Hippocampal formation (tissue), 2 donors: ENCODE measurements around the gene LONP1.
"Not testable (repeated sequence)": the region's sequence is repeated elsewhere in the genome, so short reads cannot be mapped to it uniquely, and the experiment has no call there.

Experiments used
- DNase-seq, 2 donors: peaks; one replicate each; lab custom pipeline; 2025; lab: John Stamatoyannopoulos, UW

The LONP1 gene

DNA sequence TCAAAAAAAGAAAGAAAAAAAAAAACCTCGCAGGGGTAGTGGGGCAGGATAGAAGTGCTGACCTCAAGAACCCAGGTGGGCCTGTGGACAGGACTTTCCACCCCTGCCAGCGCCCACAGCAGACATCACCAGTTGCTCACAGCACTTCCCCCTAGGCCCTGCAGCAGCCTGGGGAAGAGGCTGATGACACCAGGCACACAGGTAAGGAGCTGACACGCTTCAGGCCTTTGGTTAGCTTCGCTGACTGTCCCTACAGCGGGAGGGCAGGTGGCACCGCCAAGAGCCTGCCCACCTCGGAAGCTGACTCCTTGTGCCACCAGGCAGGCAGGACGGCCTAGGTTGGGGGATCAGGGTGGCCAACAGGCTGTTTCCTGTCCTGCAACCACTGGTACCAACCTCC, 8.9 kb downstream of the LONP1 start:
- no peak for DNase-seq

DNA sequence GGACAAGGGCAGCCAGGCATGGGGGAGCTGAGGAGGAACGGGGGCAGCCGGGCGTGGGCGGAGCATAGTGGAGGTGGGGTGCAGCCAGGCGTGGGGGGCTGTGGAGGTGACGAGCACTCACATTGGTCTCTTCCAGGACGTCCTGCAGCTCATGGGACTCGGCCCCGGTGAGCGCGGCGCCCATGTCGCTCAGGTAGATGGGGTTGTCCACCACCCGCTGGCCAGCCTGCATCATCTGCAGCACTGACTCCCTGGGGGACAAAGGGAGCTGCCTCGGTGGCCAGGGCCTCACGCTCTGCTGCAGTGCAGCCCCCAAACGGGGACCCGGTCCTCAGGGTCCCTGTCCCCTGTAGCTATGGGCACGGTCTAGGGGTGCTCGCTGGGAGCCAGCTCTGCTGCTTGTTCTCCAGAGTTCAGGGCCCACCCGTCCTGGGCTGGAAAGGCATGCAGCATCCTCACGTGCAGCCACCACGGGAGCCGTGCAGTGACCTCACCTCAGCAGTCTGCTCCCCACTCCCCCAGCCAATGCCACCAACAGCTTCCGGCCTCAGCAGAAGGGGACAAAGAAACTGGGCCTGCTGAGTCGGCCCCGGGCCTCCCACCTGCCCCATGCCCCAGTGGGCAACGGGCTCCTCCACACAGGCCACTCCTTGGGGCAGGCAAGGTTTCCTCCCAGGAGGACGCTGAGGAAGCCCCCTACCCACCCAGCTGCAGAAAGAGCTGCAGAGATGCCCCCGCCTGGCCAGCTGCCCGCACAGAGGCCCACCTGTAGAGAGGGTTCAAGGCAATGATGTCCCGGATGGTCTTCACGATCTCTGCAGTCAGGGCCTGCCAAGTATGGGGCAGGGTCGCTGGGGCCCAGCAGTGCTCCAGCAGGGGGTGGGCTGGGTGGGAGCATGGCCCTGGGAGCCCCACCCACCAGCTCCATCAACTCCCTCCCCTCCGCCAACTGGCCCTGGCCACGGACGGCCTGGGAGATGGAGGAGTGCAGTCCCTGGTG, 12.1 kb downstream of the LONP1 start:
- DNase-seq: no peak

DNA sequence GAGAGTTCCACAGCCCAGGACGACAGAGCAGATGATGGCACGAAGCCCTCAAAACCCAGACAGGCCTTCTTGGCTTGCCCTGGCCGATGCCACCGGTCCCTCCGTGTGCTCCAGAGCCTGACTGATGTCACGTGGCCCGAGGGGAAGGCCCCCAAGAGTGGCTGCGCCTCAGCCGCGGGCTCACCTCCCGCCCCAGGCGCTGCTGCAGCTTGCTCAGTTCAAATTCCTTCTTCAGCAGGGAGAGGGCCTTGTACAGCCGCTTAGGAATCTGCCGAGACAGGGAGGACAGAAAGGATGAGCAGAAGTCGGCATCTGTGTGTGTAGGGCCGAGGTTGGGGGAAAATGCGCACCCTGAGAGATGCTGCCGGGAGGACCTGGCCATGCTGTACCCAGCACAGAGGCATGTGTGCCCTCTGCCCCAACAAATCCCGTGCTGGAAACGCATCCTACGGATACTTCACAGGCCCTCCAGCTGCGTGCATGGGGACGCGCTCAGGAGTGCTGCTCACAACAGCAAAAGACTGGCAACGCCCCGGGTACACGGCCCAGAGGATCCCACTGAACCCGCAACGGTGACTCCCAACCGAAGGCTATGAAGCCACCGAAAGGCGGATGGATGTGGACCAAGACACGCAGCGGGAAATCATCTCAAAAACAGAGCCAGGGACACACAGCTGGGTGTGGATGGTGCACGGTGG, 12.9 kb downstream of the LONP1 start:
- no peak for DNase-seq

DNA sequence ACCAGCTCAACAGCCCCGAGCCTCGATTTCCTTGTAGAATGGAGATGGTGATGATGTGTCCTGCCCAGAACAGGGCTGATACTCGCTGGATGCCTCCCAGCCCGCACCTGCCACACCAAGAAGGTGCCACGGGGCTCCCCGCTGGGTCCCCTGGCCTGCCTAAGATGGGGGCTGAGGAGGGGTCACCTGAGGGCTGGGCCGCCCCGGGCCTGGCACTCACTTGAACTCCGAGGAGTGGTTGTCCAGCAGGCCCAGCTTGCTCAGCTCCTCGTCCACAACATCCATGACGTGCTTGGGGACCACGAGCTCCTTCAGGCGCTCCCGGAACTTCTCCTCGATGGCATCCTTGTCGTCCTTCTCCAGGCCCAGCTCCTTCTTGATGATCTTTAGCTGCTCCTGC, 14.4 kb downstream of the LONP1 start:
- DNase-seq: no peak

DNA sequence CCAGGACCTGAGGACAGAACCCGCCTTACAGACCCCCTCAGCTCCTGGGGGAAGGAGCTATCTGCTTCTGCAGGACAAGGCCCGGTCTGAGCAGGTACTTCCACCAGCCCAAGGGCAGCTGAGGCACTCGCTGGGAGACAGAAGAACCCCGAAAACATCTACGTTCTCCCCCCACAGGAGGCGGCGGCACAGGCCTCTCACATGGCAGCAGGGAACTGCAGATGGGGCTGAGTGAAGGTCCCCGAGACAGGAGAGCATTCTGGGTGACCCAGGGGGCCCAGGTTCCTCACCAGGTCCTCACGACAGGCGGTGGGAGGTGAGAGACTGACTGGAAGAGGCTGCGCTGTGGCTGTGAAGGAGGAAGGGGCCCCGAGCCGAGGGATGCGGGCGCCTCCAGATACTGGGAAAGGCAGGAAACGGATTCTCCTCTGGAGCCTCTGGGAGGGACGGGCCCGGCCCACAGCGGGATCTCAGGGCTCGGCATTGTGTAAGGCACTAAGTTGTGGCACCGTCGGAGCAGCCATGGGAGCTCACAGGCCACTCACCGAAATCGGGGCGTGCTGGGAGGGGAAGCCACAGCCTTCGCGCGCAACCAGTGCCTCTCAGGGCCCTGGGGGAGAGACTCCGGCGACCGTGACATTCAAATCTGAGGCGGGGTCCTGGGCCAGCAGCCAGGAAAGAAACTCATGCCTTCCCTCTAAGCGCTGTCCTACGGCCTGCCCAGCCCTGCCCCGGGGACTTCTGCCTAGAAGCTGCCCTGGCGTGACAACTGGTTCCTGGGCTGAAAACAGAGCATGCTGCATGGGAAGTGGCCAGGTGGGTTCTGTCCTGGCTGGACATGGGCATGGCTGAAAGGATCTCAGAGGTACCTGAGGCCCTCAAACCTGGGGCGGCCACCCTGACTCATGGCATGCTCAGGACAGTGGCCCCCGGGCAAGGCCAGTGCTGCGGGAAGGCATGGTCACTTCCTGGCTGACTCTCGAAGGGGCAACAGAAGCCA, 15.8 kb downstream of the LONP1 start:
- DNase-seq: no peak

DNA sequence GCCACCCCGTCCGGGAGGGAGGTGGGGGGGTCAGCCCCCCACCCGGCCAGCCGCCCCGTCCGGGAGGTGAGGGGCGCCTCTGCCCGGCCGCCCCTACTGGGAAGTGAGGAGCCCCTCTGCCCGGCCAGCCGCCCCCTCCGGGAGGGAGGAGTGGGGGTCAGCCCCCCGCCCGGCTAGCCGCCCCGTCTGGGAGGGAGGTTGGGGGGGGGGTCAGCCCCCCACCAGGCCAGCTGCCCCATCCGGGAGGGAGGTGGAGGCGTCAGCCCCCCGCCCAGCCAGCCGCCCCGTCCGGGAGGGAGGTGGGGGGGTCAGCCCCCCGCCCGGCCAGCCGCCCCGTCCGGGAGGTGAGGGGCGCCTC, 17.9 kb downstream of the LONP1 start:
- not testable (repeated sequence) for DNase-seq

DNA sequence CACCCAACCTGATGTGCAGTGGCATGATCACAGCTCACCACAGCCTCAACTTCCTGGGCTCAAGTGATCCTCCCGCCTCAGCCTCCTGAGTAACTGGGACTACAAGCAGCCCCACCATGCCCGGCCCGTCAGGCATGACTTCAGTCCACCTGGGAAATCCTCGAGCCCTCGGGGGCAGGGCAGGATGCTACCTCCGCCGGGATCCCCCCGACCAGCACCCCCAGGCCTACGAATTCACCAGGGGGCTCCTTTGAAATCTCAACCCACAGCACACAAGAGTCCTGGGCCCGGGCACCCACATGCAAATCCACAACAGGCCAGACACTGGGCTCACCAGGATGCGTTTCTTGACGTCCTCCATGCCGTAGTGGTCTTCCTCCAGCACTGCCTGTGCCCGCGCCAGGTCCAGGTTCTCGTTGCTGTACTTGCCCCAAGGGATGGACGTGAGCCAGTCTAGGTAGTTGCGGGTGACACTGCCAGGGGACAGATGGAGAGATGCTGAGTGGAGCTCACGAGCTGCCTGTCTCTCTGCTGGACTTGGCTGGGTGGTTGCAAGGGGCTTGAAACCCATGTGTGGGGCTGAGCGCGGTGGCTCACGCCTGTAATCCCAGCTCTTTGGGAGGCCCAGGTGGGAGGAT, 19.4 kb downstream of the LONP1 start:
- DNase-seq: no peak

DNA sequence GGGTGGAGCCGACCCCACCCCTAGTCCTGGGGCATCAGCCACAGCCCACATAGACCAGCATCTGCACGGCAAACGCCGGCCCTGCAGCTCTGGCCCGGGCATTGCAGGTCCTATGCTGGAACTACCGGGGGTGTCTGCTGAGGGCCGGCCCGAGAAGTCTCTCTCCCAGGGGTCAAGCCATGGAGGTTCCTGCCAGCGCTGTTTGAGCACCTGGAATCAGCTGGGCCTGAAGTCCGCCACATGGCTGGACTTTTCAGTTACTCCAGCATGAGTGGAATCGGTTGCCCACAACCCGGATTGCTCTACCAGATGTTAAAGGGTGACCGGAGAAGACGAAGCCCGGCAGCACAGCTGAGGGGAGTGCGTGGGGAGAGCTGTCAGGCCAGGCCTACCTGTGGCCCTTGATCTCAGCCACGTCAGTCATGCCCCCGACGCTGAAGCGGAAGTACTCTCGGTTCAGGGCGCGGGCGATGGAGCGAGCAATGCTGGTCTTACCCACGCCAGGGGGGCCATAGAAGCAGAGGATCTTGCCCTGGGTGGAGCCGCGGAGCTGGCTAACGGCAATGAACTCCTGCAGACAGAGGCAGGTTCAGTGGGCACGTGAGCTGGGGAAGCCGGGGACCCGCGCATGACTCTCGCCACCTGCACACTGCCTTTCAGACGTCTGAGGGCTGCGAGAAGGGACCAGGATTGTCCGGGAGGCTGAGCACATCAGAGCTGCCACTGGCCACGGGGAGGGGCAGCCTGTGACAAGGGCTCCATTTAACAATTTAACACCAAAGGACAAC, 21.1 kb downstream of the LONP1 start:
- no peak for DNase-seq

DNA sequence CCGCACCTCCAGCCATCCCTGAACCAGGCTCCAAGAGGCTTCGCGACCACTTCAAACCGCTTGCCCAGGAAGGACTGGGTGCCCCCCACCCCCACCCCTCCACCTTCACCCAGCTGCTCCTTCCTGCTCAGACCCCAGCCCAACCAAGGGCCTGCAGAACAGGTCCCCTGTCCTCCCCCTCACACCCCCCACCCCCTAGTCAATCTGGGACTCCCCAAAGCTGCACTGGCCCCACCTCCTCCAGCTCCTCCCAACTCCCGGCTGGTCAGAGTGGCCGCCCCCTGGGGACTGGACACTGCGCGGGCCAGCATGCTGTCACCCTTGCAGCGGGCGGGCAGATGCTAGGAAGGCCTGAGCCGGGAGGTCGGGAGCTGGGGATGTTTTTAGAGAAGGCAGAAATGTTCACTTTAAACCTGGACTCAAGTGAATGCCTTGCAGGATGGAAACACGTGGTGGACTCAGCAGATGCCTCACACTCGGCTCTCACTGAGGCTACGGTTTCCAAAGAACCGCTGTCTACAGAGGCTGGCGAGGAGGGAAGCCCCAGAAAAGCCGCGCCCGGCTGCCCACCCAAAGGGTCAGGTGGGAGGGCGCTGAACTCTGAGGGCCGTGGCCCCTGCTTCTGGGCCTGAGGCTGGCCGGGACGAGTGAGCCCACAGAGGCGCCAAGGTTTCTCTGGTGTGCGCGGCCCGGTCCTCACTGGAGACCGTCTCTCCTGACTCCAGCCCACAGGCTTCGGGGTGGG, 21.9 kb downstream of the LONP1 start:
- no peak for DNase-seq

DNA sequence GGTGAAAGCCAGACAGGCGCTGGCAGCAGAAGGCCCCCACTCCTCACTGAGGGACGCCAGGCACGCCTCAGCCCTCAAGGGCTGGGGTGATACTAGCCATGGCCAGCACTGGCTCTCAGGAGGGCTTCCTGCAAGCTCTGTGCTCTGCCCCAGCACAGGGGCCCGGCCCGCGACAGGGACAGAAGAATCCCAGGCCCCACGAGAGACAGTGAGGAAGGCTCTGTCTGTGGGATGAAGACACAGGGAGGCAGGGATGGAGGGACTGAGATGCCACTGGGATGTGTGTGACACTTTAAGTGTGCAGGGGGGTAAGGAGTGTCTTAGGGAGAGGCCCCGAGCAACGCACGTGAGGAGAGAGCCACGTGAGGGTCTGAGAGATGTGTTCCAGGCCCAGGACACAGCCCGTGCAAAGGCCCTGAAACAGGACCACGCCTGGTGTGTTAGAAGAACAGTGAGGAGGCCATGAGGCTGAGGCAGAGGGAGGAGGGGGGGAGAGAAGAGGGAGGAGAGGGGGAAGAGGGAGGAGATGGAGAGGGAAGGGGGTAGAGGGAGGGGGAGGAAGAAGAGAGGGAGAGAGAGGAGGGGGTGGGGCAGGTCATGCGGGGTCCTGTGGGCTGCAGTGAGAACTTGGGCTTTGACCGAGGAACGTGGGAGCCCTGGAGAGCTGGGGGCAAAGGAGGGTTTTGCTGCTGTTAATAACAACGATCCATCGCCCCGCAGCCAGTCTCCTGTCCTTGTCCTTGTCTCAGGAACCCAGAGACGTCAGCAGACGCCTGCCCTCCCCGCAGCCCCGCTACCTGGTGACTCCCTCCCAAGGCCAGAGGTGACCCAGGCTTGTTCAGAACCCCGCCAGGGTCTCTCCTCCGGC, 22.7 kb downstream of the LONP1 start:
- DNase-seq: no peak

DNA sequence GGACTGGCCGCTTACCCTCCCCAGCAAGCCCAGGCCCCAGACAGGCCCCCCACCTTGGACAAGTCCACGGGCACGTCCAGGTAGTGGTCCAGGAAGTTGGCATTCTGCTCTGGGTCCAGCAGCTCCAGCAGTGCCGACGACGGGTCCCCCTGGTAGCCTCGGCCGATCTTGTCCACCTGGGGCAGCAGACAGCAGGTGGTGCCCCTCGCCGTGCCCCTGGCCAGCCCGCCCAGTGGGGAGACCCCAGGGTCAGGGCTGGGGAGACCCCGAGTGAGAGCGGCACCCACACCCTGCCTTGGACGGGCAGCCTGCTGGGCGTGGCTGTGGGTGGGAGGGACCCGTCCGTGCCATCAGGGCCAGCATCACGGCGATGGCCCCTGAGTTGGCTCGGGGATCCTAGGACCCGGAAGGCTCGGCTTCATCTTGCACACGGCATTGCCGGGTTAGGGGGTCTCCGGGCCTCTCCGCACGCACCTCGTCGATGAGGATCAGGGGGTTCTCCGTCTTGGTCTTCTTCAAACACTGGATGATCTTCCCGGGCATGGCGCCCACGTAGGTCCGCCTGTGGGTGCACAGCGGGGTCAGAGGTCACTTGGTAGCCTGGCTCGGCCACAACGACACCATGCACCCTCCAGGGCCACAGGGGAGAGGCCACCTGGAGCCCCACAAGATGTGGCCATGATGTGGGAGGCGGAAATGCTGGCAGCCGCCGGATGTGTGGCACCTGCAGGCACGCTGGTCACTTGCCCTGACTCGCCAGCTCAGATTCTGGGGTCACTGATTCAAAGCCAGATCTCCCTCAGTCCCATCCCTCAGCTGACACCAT, 23.5 kb downstream of the LONP1 start:
- no peak for DNase-seq

DNA sequence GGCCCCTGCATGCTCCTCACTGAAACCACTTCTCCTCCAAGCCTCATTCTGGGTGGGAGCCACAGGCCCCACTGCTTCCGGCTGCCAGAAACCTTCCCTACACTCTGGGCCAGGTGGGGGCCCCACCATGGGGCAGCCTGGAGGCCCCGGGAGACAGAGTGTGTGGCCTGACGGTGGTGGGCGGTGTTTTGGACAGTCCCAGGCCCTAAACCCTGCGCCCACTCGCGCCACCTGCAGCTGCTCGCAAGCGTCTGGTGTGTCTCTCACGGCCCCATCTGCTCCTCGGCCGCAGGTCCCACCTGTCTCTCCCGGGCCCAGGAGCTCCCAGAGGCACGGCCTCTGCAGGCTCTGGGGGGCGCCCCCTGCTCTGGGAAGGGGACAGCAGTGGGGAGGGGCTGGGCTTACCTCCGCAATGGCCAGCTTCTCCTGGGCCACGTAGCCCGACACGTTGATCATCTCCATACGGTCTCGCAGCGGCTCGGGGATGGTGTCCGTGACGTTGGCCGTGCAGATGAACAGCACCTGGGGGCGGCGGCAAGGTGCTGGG, 24.2 kb downstream of the LONP1 start:
- no peak for DNase-seq

DNA sequence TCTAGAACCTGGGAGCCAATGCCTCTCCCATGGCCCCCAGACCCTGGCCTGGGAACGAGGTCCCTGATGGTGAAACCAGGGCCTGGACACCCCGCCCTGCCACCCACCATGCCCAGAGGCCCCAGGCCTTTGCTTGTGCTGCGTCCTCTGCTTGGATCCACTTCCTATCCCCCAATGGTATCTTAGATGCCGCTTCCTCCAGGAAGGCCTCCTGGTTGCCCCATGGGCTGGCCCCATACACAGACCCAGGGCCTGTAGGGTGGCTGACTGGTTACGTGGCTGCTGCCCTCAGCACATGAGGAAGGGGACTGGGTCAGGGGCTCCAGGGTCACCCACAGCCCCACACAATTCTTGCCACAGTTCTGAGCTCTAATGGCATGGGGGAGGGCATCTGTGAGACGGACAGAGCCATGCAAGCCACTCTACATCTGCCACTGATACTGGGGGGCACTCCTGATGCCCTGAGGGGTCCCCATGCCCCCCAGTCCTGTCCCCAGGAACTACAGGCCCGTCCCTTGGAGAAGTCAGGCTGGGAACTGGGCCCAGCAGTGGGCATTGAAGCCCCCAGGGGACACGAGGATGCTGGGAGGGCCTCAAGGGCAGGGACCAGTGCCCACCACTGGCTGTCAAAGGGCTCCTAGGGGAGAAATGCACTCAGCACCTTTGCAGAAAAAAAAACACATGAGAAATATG, 24.8 kb downstream of the LONP1 start:
- DNase-seq: no peak

DNA sequence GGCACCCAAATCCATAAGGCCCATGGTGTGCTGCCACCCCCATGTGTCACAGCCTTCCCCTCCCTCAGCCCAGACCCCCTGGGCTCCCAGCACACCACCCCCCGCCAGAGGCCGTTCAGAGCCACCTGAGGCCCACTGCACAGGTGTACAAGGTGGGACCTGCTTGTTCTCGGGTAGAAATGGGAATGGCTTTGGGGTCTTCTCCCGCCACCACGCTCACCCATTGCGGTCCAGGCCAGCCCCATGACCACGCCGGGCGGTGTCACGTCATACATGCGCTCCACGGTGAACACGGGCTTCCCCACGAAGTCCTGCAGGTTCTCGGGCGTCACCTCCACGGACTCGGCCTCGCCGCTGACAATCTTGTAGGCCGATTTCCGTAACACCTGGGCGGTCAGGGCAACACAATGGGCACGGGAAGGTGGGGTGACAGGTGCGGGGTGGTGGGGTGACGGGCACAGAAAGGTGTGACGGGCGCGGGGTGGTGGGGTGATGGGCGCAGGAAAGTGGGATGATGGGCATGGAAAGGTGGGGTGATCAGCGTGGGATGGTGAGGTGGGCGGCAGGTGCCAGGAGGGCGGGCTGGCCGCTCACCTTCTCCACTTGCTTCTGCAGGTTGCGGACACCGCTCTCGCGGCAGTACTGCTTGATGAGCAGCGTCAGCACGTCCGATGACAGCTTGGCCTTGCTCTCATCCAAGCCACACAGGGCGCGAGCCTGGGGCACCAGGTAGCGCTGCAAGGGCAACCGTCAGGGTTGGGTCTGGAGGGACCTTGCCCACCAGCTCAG, 25.6 kb downstream of the LONP1 start:
- DNase-seq: no peak

DNA sequence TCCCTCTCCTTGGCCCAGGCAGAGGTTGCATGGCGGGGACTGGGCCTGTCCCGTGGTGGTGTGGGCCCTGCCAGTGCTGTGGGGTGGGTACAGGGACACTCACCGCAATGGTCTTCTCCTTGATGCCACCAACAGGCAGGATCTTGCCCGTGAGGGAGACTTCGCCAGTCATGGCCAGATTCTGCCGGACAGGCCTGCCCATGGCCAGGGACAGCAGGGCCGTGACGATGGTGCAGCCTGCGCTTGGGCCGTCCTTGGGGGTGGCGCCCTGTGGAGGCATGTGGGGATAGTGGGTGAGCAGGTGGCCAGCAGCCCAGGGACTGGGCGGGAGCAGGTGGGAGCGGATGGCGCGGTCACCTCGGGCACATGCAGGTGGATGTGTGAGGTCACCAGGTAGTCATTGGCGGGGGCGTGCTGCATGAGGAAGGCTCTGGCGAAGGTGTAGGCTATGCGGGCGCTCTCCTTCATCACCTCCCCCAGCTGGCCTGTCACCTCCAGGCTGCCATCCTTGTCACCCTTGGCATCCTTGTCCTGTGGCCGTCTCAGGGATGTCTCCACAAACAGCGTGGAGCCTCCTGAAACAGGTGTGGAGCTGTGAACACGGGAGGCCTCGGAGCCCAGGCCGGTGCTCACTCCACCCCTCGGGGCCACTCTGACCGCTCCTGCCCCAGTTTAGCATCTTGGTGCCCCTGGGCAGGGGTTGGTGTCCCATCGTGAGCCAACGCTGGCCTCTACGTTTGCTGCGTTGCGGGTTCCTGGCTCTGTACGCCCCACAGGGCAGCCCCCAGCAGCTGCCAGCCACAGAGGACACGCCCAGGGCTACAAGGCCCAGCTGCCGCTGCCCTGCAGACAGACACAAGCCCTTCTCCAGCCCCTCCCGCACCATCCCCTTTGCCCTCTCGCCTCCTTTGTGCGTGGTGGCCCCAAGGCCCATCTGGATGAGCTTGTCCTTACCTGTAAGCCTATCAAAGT, 26.5 kb downstream of the LONP1 start:
- DNase-seq: no peak
